HCT116 (cell line): ENCODE measurements around the gene UFL1. TPM values are rescaled to one million over a fixed set of nuclear protein-coding genes. Genes with fewer than 3 reads are reported as not detected.

Source experiments
- ATAC-seq: fragments of 200-7000 bp; cut with Tn5 transposase; 2 replicates; pipeline ENCODE4 v1.9.1; 2020; ENCODE audit warnings: mild to moderate bottlenecking, moderate library complexity
- BruUV-seq: library from RNA; stranded (reverse); fragments of 400-500 nt; replicated peaks from 2 replicates; lab custom pipeline; 2021; lab: Mats Ljungman, UMichigan
- CTCF ChIA-PET: fragments of 300-600 bp; sonication (Branson Sonifier 250); formaldehyde crosslinking; loops from one replicate; lab custom pipeline; 2021; ENCODE audit warnings: antibody characterized with exemption; lab: Charles Lee
- POLR2A ChIA-PET: fragments of 300-600, 350-600 bp; sonication (Branson Sonifier 250); formaldehyde crosslinking; loops from one replicate; lab custom pipeline; 2021; ENCODE audit warnings: antibody characterized with exemption; lab: Charles Lee
- RAD21 ChIA-PET, 2 experiments: fragments of 300-600 bp; sonication (Branson Sonifier 250); formaldehyde crosslinking; loops; one replicate each; lab custom pipeline; 2023; ENCODE audit warnings: low total read pairs in 2 of 2; ENCODE audit not compliant: uncharacterized antibody in 2 of 2, unreplicated experiment in 2 of 2, low non-redundant PET in 1 of 2; lab: Charles Lee
- DNase-seq: peaks from one replicate; pipeline ENCODE4 v3.0.0-alpha.2; 2010; ENCODE audit warnings: low read depth, low spot score
- H2AFZ ChIP-seq: fragments of 200-600 bp; shearing (Covaris generic), sonication (generic); 2 replicates; pipeline ENCODE4 v1.6.1; 2017; ENCODE audit warnings: low read depth, mixed run types, mixed read lengths, antibody characterized with exemption, low read length; ENCODE audit not compliant: poor library complexity, severe bottlenecking
- H3K27ac ChIP-seq: 2 replicates; pipeline ENCODE4 v1.5.1; 2012; ENCODE audit warnings: low read depth, low read length
- H3K27me3 ChIP-seq: fragments of 200-600 bp; sonication (generic); 2 replicates; pipeline ENCODE4 v1.6.1; 2016; ENCODE audit warnings: mixed run types, low read length, mixed read lengths; ENCODE audit not compliant: insufficient read depth
- H3K36me3 ChIP-seq, 2 experiments: fragments of 200-500 bp in 1 of 2; fragments of 200-600 bp in 1 of 2; sonication (Bioruptor generic) in 1 of 2; sonication (generic) in 1 of 2; 2 replicates each; pipeline versions ENCODE4 v1.5.1 to v1.6.1; 2014 to 2016; ENCODE audit warnings: low read length in 2 of 2, inconsistent platforms in 1 of 2, mixed read lengths in 1 of 2, mixed run types in 1 of 2; ENCODE audit not compliant: insufficient read depth in 2 of 2, control insufficient read depth in 1 of 2
- H3K4me1 ChIP-seq, 2 experiments: fragments of 200-600 bp in 1 of 2; sonication (generic) in 1 of 2; 2 replicates each; pipeline versions ENCODE4 v1.5.1 to v1.6.1; 2012 to 2017; ENCODE audit warnings: low read length in 2 of 2, inconsistent platforms in 1 of 2, mild to moderate bottlenecking in 1 of 2, mixed read lengths in 1 of 2, mixed run types in 1 of 2, moderate library complexity in 1 of 2; ENCODE audit not compliant: insufficient read depth in 2 of 2, control insufficient read depth in 1 of 2
- H3K4me2 ChIP-seq: fragments of 200-600 bp; sonication (generic); 2 replicates; pipeline ENCODE4 v1.6.1; 2017; ENCODE audit warnings: mixed run types, low read length, mixed read lengths
- H3K4me3 ChIP-seq, 2 experiments: fragments of 200-600 bp in 1 of 2; sonication (generic) in 1 of 2; replicated peaks in 1 of 2; 2 replicates each; pipeline ENCODE4 v1.5.1; 2011 to 2016; ENCODE audit warnings: low read length in 2 of 2, control low read depth in 1 of 2, low read depth in 1 of 2, mild to moderate bottlenecking in 1 of 2, mixed read lengths in 1 of 2, mixed run types in 1 of 2
- H3K79me2 ChIP-seq: fragments of 200-600 bp; sonication (generic); 2 replicates; pipeline ENCODE4 v1.6.1; 2017; ENCODE audit warnings: mild to moderate bottlenecking, mixed run types, low read length, moderate library complexity, mixed read lengths; ENCODE audit not compliant: insufficient read depth
- H3K9ac ChIP-seq: fragments of 200-600 bp; sonication (generic); 2 replicates; pipeline ENCODE4 v1.6.1; 2016; ENCODE audit warnings: low read length, mixed read lengths
- H3K9me2 ChIP-seq: fragments of 200-600 bp; sonication (generic), shearing (Covaris generic); 2 replicates; pipeline ENCODE4 v1.6.1; 2017; ENCODE audit warnings: mixed run types, mild to moderate bottlenecking, moderate library complexity; ENCODE audit not compliant: insufficient read depth
- H3K9me3 ChIP-seq, 2 experiments: fragments of 200-500 bp in 1 of 2; fragments of 200-600 bp in 1 of 2; sonication (Bioruptor generic) in 1 of 2; sonication (generic) in 1 of 2; 2 replicates each; pipeline ENCODE4 v1.6.1; 2014 to 2017; ENCODE audit warnings: low read length in 2 of 2, mixed read lengths in 2 of 2, inconsistent platforms in 1 of 2, low read depth in 1 of 2, mild to moderate bottlenecking in 1 of 2, mixed run types in 1 of 2, moderate library complexity in 1 of 2; ENCODE audit not compliant: control insufficient read depth in 1 of 2, insufficient read depth in 1 of 2
- H4K20me1 ChIP-seq: fragments of 200-600 bp; sonication (generic), shearing (Covaris generic); 2 replicates; pipeline ENCODE4 v1.6.1; 2017; ENCODE audit warnings: mixed run types, mild to moderate bottlenecking, moderate library complexity; ENCODE audit not compliant: insufficient read depth
- CBX3 ChIP-seq: IDR thresholded peaks from 2 replicates; pipeline ENCODE4 v1.6.1; 2012; ENCODE audit warnings: low read depth
- ELF1 ChIP-seq: IDR thresholded peaks from 2 replicates; pipeline ENCODE4 v1.6.1; 2012; ENCODE audit warnings: low read depth, borderline replicate concordance
- EZH2 ChIP-seq: fragments of 200-600 bp; sonication (generic); IDR thresholded peaks from 2 replicates; pipeline ENCODE4 v1.6.1; 2017; ENCODE audit warnings: antibody characterized with exemption, mixed run types
- EZH2phosphoT487 ChIP-seq: fragments of 200-600 bp; IDR thresholded peaks from 2 replicates; pipeline ENCODE4 v1.6.1; 2018; ENCODE audit warnings: antibody characterized with exemption, borderline replicate concordance
- FOSL1 ChIP-seq: IDR thresholded peaks from 2 replicates; pipeline ENCODE4 v1.6.1; 2012; ENCODE audit warnings: low read depth
- POLR2AphosphoS5 ChIP-seq: IDR thresholded peaks from 2 replicates; pipeline ENCODE4 v1.6.1; 2011; ENCODE audit warnings: mild to moderate bottlenecking, low read depth, low read length, moderate library complexity
- RAD21 ChIP-seq: IDR thresholded peaks from 2 replicates; pipeline ENCODE4 v1.6.1; 2012; ENCODE audit warnings: low read depth, mild to moderate bottlenecking
- SIN3A ChIP-seq: IDR thresholded peaks from 2 replicates; pipeline ENCODE4 v1.6.1; 2012; ENCODE audit warnings: low read depth
- SP1 ChIP-seq: IDR thresholded peaks from 2 replicates; pipeline ENCODE4 v1.6.1; 2012; ENCODE audit warnings: low read depth
- TCF7L2 ChIP-seq: IDR thresholded peaks from 2 replicates; pipeline ENCODE4 v1.7.0; 2011; ENCODE audit warnings: borderline replicate concordance, inconsistent platforms; ENCODE audit not compliant: insufficient read depth, insufficient read length; ENCODE audit errors: extremely low read depth
- YY1 ChIP-seq: IDR thresholded peaks from 2 replicates; pipeline ENCODE4 v1.6.1; 2011; ENCODE audit warnings: low read length, low read depth, moderate library complexity, mild to moderate bottlenecking; ENCODE audit not compliant: insufficient replicate concordance; ENCODE audit errors: extremely low read depth
- ZFX ChIP-seq: fragments of 450-650 bp; IDR thresholded peaks from 2 replicates; pipeline ENCODE4 v1.6.1; 2017
- intact Hi-C: fragments of 100-400 bp; cut with micrococcal nuclease; formaldehyde crosslinking; loops from 2 replicates; pipeline ENCODE4 v1.10.0; 2022
- total RNA-seq: library from RNA; stranded (reverse); gene quantifications from one replicate; pipeline ENCODE4 v1.2.1, GENCODE V29; 2021; ENCODE audit not compliant: unreplicated experiment
- TF ChIP-seq, protein P1 (sequence below): IDR thresholded peaks from 2 replicates; pipeline ENCODE4 v1.6.1; 2012; ENCODE audit warnings: low read depth

Gene UFL1
- total RNA-seq, 1 experiment from 2014 or later = 19.6 TPM

DNA sequence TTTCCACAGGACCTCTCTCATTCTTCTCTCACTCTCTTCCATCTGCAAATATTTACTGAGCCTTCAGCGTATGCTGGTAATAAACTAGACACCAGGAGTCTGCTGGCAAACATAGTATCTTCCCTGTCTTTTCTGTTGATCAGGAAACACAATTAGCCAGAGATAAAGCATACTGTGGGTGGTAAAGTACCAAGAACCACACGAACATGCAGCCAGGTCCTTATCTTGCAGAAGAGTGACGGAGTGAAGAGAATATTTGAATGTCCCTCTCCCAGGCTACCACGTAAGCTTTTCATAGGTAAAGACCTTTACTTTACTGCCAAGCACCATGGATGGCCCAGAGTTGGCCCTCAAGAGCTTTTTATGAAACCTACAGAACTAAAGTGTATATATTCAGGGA, 54.6 kb downstream of the UFL1 start:
- H2AFZ ChIP-seq = no peak overlapping the region
- TF ChIP-seq SIN3A (no peak), SP1 (no peak), YY1 (no peak), ZFX (no peak), TCF7L2 (no peak), CBX3 (no peak), POLR2AphosphoS5 (no peak), FOSL1 (no peak), EZH2phosphoT487 (no peak), ELF1 (no peak), RAD21 (no peak), EZH2 (no peak)
- TF ChIP-seq, protein P1, sequence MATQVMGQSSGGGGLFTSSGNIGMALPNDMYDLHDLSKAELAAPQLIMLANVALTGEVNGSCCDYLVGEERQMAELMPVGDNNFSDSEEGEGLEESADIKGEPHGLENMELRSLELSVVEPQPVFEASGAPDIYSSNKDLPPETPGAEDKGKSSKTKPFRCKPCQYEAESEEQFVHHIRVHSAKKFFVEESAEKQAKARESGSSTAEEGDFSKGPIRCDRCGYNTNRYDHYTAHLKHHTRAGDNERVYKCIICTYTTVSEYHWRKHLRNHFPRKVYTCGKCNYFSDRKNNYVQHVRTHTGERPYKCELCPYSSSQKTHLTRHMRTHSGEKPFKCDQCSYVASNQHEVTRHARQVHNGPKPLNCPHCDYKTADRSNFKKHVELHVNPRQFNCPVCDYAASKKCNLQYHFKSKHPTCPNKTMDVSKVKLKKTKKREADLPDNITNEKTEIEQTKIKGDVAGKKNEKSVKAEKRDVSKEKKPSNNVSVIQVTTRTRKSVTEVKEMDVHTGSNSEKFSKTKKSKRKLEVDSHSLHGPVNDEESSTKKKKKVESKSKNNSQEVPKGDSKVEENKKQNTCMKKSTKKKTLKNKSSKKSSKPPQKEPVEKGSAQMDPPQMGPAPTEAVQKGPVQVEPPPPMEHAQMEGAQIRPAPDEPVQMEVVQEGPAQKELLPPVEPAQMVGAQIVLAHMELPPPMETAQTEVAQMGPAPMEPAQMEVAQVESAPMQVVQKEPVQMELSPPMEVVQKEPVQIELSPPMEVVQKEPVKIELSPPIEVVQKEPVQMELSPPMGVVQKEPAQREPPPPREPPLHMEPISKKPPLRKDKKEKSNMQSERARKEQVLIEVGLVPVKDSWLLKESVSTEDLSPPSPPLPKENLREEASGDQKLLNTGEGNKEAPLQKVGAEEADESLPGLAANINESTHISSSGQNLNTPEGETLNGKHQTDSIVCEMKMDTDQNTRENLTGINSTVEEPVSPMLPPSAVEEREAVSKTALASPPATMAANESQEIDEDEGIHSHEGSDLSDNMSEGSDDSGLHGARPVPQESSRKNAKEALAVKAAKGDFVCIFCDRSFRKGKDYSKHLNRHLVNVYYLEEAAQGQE = no peak
- H3K9ac ChIP-seq = no peak overlapping the region
- no peaks in the 10 kb centered on the region for H3K9me2 ChIP-seq
- H3K4me1 ChIP-seq = no peaks in the 10 kb centered on the region
- intact Hi-C loops = no loop called here
- H3K27ac ChIP-seq = no peak overlapping the region
- BruUV-seq = no TSS peak
- H4K20me1 ChIP-seq = no peaks in the 10 kb centered on the region
- RAD21 ChIA-PET = no interaction called here
- DNase-seq (no peak), ATAC-seq (no peak)
- no peaks in the 10 kb centered on the region for H3K27me3 ChIP-seq
- H3K79me2 ChIP-seq = no peaks in the 10 kb centered on the region
- CTCF ChIA-PET = no interaction called here
- no peak overlapping the region for H3K4me2 ChIP-seq
- H3K9me3 ChIP-seq = no peaks in the 10 kb centered on the region
- no peak overlapping the region for H3K4me3 ChIP-seq
- POLR2A ChIA-PET = no interaction called here
- H3K36me3 ChIP-seq = no peaks in the 10 kb centered on the region
